Upper lobe of right lung (tissue), 1 donor: ENCODE measurements around the gene SRA1. TPM values are rescaled to one million over a fixed set of nuclear protein-coding genes. Genes with fewer than 3 reads are reported as not detected.

ENCODE experiments used
- ATAC-seq: fragments of 200-7000 bp; cut with Tn5 transposase; one replicate; pipeline ENCODE4 v1.9.1; 2020; ENCODE audit warnings: mild to moderate bottlenecking, moderate library complexity
- DNase-seq: peaks from one replicate; pipeline ENCODE4 v3.0.0-alpha.2; 2020
- H3K27ac ChIP-seq: fragments of 200-600 bp; one replicate; pipeline ENCODE4 v1.8.0; 2022
- H3K27me3 ChIP-seq: fragments of 200-600 bp; one replicate; pipeline ENCODE4 v1.8.0; 2022; ENCODE audit warnings: mild to moderate bottlenecking
- H3K36me3 ChIP-seq: fragments of 200-600 bp; one replicate; pipeline ENCODE4 v1.8.0; 2022
- H3K4me1 ChIP-seq: fragments of 200-600 bp; one replicate; pipeline ENCODE4 v1.8.0; 2022
- H3K4me3 ChIP-seq: fragments of 200-600 bp; one replicate; pipeline ENCODE4 v1.8.0; 2022; ENCODE audit warnings: mild to moderate bottlenecking
- H3K9me3 ChIP-seq: fragments of 200-600 bp; one replicate; pipeline ENCODE4 v1.8.0; 2022
- CTCF ChIP-seq: fragments of 200-600 bp; IDR thresholded peaks from one replicate; pipeline ENCODE4 v1.8.0; 2022; ENCODE audit warnings: antibody characterized with exemption
- intact Hi-C: fragments of 100-400 bp; cut with DNase I; formaldehyde crosslinking; loops from one replicate; pipeline ENCODE4 v1.11.0; 2022
- total RNA-seq: library from RNA; stranded (reverse); fragmentation: NEBNext Ultra II Directional; extraction: Animal tissue kit (Norgen Biotek cat#: 25700); gene quantifications from one replicate; pipeline ENCODE4 v1.2.1, GENCODE V29; 2021
- donor health status: DM: no; HTN: yes; CAD: no; lungs with severe emphysema.

Gene SRA1
- total RNA-seq, 1 donor from 2014 or later = 19.4 TPM

GRCh38 chr5:140575309-140575708 lies 18.0 kb upstream of the SRA1 start:
- no peaks in the 10 kb centered on the region for H3K36me3 ChIP-seq
- H3K4me3 ChIP-seq = no peak overlapping the region
- no peaks in the 10 kb centered on the region for H3K9me3 ChIP-seq
- peak overlapping the region; percentile 25 for H3K27ac ChIP-seq
- H3K4me1 ChIP-seq = peaks cover 30% of the 10 kb centered on the region
- DNase-seq (peak; percentile 87), ATAC-seq (peak; percentile 92)
- TF ChIP-seq CTCF = peak; percentile 53
- no peaks in the 10 kb centered on the region for H3K27me3 ChIP-seq
- intact Hi-C loops = no loop called here

GRCh38 chr5:140574165-140574564 lies 16.9 kb upstream of the SRA1 start:
- intact Hi-C loops = no loop called here
- no peaks in the 10 kb centered on the region for H3K9me3 ChIP-seq
- ATAC-seq (peak; percentile 58), DNase-seq (no peak)
- peaks cover 41% of the 10 kb centered on the region for H3K4me1 ChIP-seq
- TF ChIP-seq CTCF = no peak
- no peak overlapping the region for H3K4me3 ChIP-seq
- H3K36me3 ChIP-seq = no peaks in the 10 kb centered on the region
- H3K27me3 ChIP-seq = no peaks in the 10 kb centered on the region
- H3K27ac ChIP-seq = no peak overlapping the region

GRCh38 chr5:140573683-140574082 lies 16.4 kb upstream of the SRA1 start:
- Histone ChIP-seq H3K36me3 (no peaks in the 10 kb centered on the region), H3K27ac (no peak overlapping the region), H3K9me3 (no peaks in the 10 kb centered on the region), H3K4me1 (peaks cover 45% of the 10 kb centered on the region), H3K27me3 (no peaks in the 10 kb centered on the region), H3K4me3 (no peak overlapping the region)
- intact Hi-C loops = no loop called here
- DNase-seq = peak; percentile 51
- TF ChIP-seq CTCF = no peak
- no peak for ATAC-seq

GRCh38 chr5:140571105-140571504 lies 13.8 kb upstream of the SRA1 start:
- peak overlapping the region; percentile 86 for H3K27ac ChIP-seq

GRCh38 chr5:140570488-140570887 lies 13.2 kb upstream of the SRA1 start:
- no peak for ATAC-seq
- intact Hi-C loops = no loop called here

More at GRCh38 chr5:140571105-140571504, 13.8 kb upstream of the SRA1 start:
- peak; percentile 67 for DNase-seq
- ATAC-seq = peak; percentile 19
- no peak for TF ChIP-seq CTCF
- Histone ChIP-seq H3K36me3 (peaks cover 17% of the 10 kb centered on the region), H3K9me3 (no peaks in the 10 kb centered on the region), H3K4me3 (no peak overlapping the region), H3K4me1 (peaks cover 51% of the 10 kb centered on the region), H3K27me3 (no peaks in the 10 kb centered on the region)
- intact Hi-C loops = no loop called here

More at GRCh38 chr5:140570488-140570887, 13.2 kb upstream of the SRA1 start:
- DNase-seq = no peak
- no peak for TF ChIP-seq CTCF
- Histone ChIP-seq H3K27me3 (no peaks in the 10 kb centered on the region), H3K4me1 (peaks cover 57% of the 10 kb centered on the region), H3K27ac (peak overlapping the region; percentile 86), H3K9me3 (no peaks in the 10 kb centered on the region), H3K36me3 (peaks cover 17% of the 10 kb centered on the region), H3K4me3 (no peak overlapping the region)
